ENCODE measurements around the gene AK5. TPM values are rescaled to one million over a fixed set of nuclear protein-coding genes. Genes with fewer than 3 reads are reported as not detected.

AK5 gene, protein sequence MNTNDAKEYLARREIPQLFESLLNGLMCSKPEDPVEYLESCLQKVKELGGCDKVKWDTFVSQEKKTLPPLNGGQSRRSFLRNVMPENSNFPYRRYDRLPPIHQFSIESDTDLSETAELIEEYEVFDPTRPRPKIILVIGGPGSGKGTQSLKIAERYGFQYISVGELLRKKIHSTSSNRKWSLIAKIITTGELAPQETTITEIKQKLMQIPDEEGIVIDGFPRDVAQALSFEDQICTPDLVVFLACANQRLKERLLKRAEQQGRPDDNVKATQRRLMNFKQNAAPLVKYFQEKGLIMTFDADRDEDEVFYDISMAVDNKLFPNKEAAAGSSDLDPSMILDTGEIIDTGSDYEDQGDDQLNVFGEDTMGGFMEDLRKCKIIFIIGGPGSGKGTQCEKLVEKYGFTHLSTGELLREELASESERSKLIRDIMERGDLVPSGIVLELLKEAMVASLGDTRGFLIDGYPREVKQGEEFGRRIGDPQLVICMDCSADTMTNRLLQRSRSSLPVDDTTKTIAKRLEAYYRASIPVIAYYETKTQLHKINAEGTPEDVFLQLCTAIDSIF
- not detected in 2 replicates for total RNA-seq

DNA sequence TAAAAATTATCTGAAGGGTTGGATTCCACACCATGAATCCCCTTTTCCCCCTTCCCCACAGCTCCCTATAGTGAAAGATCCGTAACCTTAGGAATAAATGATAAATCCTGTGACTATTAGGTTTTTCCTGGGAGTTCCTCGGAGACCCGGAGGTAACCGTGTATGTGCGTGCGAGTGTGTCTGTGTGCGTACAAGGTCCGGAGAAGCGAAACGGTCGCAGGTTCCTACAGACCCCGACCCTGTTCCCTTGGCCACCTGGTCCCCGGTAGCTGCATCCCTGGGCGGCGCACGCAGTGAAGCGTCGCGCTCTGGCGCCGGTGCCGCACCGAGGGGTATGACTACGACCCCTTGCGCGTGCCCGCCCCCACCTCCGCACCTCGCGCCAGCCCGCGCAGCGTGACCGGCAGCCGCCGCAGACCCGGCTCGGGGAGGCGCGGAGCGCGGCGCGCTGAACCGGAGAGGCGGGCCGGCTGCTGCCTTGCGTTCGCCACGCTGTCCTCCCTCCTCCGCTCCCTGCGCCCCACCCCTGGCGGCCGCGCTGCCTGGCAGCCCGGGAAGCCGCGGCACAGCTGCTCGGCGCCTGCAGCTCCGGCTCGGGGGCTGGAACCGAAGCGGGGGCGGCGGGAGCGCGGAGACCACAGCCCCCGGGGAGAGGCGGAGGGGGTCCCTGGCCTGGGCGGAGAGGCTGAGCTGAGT is at the start of gene AK5:
Gene AK5, plus strand, starts transcription at position 529 of the 696 bp plus-strand sequence. CDS start 295 bp downstream, outside the sequence.
- no peaks in the 10 kb centered on the region for H3K9me3 Mint-ChIP-seq
- ChIA-PET CTCF (no interaction called here), POLR2A (no interaction called here)
- peaks cover 40% of the 10 kb centered on the region for H3K27me3 Mint-ChIP-seq
- peaks cover 34% of the 10 kb centered on the region for H3K4me1 Mint-ChIP-seq
- no peak within 1 kb of the TSS for H3K27ac Mint-ChIP-seq
- intact Hi-C loops (cut with micrococcal nuclease): loop anchor here (10.0 kb wide), 1 partner anchor 1207 kb away; the partner anchor contains the start of gene ST6GALNAC3
- TF ChIP-seq, protein P1, sequence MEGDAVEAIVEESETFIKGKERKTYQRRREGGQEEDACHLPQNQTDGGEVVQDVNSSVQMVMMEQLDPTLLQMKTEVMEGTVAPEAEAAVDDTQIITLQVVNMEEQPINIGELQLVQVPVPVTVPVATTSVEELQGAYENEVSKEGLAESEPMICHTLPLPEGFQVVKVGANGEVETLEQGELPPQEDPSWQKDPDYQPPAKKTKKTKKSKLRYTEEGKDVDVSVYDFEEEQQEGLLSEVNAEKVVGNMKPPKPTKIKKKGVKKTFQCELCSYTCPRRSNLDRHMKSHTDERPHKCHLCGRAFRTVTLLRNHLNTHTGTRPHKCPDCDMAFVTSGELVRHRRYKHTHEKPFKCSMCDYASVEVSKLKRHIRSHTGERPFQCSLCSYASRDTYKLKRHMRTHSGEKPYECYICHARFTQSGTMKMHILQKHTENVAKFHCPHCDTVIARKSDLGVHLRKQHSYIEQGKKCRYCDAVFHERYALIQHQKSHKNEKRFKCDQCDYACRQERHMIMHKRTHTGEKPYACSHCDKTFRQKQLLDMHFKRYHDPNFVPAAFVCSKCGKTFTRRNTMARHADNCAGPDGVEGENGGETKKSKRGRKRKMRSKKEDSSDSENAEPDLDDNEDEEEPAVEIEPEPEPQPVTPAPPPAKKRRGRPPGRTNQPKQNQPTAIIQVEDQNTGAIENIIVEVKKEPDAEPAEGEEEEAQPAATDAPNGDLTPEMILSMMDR (IDR thresholded peaks at IDR 0.05): no peak
- ATAC-seq (ENCODE audit: low read depth) (peak; percentile 64), DNase-seq (peak; percentile 18)
- H3K36me3 Mint-ChIP-seq (ENCODE audit: low read depth): no peaks in the 10 kb centered on the region
- peak within 1 kb of the TSS; percentile 44 for H3K4me3 Mint-ChIP-seq

DNA sequence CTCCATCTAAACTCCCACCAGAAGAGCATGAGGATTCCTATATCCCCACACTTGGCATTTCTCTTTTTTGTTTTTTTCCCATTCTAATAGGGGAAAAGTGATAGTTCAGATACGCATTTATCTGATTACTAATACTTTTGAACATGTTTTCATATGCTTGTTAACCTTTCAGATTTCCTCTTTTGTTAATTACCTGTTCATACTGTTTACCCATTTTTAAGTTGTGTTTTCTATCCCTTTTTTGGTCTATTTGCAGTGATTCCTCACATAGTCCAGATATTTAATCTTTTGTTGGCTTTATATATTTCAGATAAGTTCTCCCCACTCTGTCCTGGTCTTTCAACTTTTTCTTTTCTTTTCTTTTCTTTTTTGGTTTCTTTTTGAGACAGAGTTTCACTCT is 49.0 kb upstream of the AK5 start:
- peaks cover 7% of the 10 kb centered on the region for H3K27me3 Mint-ChIP-seq
- ATAC-seq (ENCODE audit: low read depth): no peak
- peaks cover 9% of the 10 kb centered on the region for H3K9me3 Mint-ChIP-seq
- no peaks in the 10 kb centered on the region for H3K4me1 Mint-ChIP-seq
- H3K27ac Mint-ChIP-seq: no peak overlapping the region
- DNase-seq: no peak
- ChIA-PET POLR2A (no interaction called here), CTCF (no interaction called here)
- H3K36me3 Mint-ChIP-seq (ENCODE audit: low read depth): no peaks in the 10 kb centered on the region
- intact Hi-C loops (cut with micrococcal nuclease): no loop called here
- TF ChIP-seq, protein P1 (IDR thresholded peaks at IDR 0.05): no peak
- no peak overlapping the region for H3K4me3 Mint-ChIP-seq

DNA sequence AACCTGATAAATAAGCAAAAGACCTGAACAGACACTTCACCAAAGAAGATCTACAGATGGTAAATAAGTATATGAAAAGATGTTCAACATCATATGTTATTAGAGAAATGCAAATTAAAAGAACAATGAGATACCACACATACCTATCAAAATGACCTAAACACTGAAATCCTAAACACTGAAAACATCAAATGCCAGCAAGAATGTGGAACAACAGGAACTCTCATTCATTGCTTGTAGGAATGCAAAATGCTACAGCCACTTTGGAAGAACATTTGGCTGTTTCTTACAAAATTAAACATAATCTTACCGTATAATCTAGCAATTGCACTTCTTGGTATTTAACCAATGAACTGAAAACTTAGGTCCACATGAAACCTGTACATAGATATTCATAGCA is 47.7 kb upstream of the AK5 start:
- H3K36me3 Mint-ChIP-seq (ENCODE audit: low read depth): no peaks in the 10 kb centered on the region
- intact Hi-C loops (cut with micrococcal nuclease): no loop called here
- ATAC-seq (ENCODE audit: low read depth) (no peak), DNase-seq (no peak)
- ChIA-PET POLR2A (no interaction called here), CTCF (no interaction called here)
- H3K27me3 Mint-ChIP-seq: peaks cover 9% of the 10 kb centered on the region
- TF ChIP-seq, protein P1 (IDR thresholded peaks at IDR 0.05): no peak
- no peak overlapping the region for H3K4me3 Mint-ChIP-seq
- H3K27ac Mint-ChIP-seq: no peak overlapping the region
- H3K4me1 Mint-ChIP-seq: no peaks in the 10 kb centered on the region
- peaks cover 9% of the 10 kb centered on the region for H3K9me3 Mint-ChIP-seq

DNA sequence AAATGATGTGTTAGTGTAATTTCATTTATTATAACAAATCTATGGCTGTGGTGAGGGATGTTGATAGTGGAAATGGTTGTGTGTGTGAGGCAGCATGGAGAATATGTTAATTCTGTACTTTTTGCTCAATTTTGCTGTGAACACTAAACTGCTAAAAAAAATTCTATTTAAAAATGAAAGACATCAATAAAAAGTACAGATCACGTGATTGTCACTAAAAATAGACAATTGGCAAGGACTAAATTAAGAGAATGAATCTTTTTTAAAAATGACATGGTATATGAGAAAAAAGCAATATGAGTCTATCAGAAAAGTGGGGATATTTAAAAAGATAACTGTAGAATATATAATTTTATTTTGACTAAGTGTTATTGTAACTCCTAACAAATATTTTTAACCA is 46.9 kb upstream of the AK5 start:
- no peak overlapping the region for H3K4me3 Mint-ChIP-seq
- peaks cover 7% of the 10 kb centered on the region for H3K27me3 Mint-ChIP-seq
- intact Hi-C loops (cut with micrococcal nuclease): no loop called here
- ATAC-seq (ENCODE audit: low read depth): no peak
- no peak overlapping the region for H3K27ac Mint-ChIP-seq
- no peak for DNase-seq
- peaks cover 9% of the 10 kb centered on the region for H3K9me3 Mint-ChIP-seq
- H3K36me3 Mint-ChIP-seq (ENCODE audit: low read depth): no peaks in the 10 kb centered on the region
- ChIA-PET POLR2A (no interaction called here), CTCF (no interaction called here)
- TF ChIP-seq, protein P1 (IDR thresholded peaks at IDR 0.05): no peak
- H3K4me1 Mint-ChIP-seq: no peaks in the 10 kb centered on the region

DNA sequence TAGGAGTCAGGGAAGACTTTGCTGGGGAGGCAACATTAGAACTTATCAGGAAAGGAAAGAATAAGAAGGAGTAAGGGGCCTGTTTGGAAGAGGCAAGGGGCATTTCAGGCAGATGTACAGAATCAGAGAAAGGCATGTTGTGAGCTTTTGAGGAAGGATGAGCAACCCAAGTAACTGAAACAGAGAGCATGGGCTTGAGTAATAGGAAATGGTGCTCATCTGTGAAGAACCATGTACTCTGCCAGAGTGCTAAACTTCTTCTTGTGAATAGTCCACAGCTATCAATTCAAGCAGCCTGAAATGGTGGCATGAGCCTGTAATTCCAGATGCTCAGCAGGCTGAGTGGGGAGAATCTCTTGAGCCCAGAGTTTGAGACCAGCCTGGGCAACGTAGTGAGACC is 43.4 kb upstream of the AK5 start:
- intact Hi-C loops (cut with micrococcal nuclease): no loop called here
- no peak overlapping the region for H3K4me3 Mint-ChIP-seq
- ChIA-PET CTCF (no interaction called here), POLR2A (no interaction called here)
- H3K9me3 Mint-ChIP-seq: peaks cover 7% of the 10 kb centered on the region
- no peaks in the 10 kb centered on the region for H3K4me1 Mint-ChIP-seq
- TF ChIP-seq, protein P1 (IDR thresholded peaks at IDR 0.05): no peak
- no peak overlapping the region for H3K27ac Mint-ChIP-seq
- DNase-seq (no peak), ATAC-seq (ENCODE audit: low read depth) (no peak)
- peaks cover 13% of the 10 kb centered on the region for H3K27me3 Mint-ChIP-seq
- H3K36me3 Mint-ChIP-seq (ENCODE audit: low read depth): no peaks in the 10 kb centered on the region

All from activated B cell treated with CpG ODN at 0.5 μM for 24 hours (primary cell).